GM12878 (cell line): ENCODE measurements around the gene EEPD1. TPM values are rescaled to one million over a fixed set of nuclear protein-coding genes. Genes with fewer than 3 reads are reported as not detected.
A peak's percentile ranks its signal among the peaks of the same experiment; 100 is the strongest.

Experiments
- ATAC-seq: fragments of 200-7000 bp; cut with Tn5 transposase; 3 replicates; pipeline ENCODE4 v1.9.1; 2020; ENCODE audit warnings: mild to moderate bottlenecking, moderate library complexity
- Bru-seq: library from RNA; stranded (reverse); fragments of 400-500 nt; gene quantifications from one replicate; lab custom pipeline; 2021; lab: Mats Ljungman, UMichigan
- BruChase-seq, 2 experiments: library from RNA; stranded (reverse); fragments of 400-500 nt; gene quantifications; one replicate each; lab custom pipeline; 2021; lab: Mats Ljungman, UMichigan
- BruUV-seq: library from RNA; stranded (reverse); fragments of 400-500 nt; replicated peaks from 2 replicates; lab custom pipeline; 2021; lab: Mats Ljungman, UMichigan
- CTCF ChIA-PET: fragments of 300-600 bp; sonication (Branson Sonifier 250); formaldehyde crosslinking; extraction: SDS; loops from one replicate; lab custom pipeline; 2021; ENCODE audit warnings: inconsistent platforms; lab: Yijun Ruan, JAX
- POLR2A ChIA-PET: fragments of 350-600 bp; formaldehyde crosslinking; extraction: SDS; loops from one replicate; lab custom pipeline; 2021; ENCODE audit warnings: inconsistent platforms; lab: Charles Lee
- RAD21 ChIA-PET: fragments of 300-600 bp; sonication (Branson Sonifier 250); formaldehyde crosslinking; loops from one replicate; lab custom pipeline; 2023; ENCODE audit warnings: antibody characterized with exemption; ENCODE audit not compliant: unreplicated experiment; lab: Charles Lee
- SMC1A ChIA-PET: fragments of 300-600 bp; sonication (Branson Sonifier 250); formaldehyde crosslinking; loops from one replicate; lab custom pipeline; 2023; ENCODE audit not compliant: unreplicated experiment, uncharacterized antibody; lab: Charles Lee
- DNase-seq: peaks from one replicate; pipeline ENCODE4 v3.0.0-alpha.2; 2011; ENCODE audit warnings: low read depth, low spot score
- FAIRE-seq: peaks from 3 replicates; lab custom pipeline; 2011; peaks lifted over from hg19 to GRCh38; lab: Jason Lieb, UNC
- H2AFZ ChIP-seq: 2 replicates; pipeline ENCODE4 v1.6.0; 2011; ENCODE audit warnings: low read depth, low read length, control low read depth; ENCODE audit not compliant: control insufficient read depth
- H3K27ac ChIP-seq: 2 replicates; pipeline ENCODE4 v1.5.1; 2011; ENCODE audit warnings: control low read depth; ENCODE audit not compliant: control insufficient read depth, insufficient read depth
- H3K27me3 ChIP-seq, 2 experiments: replicated peaks in 1 of 2; 2 replicates each; pipeline versions ENCODE4 v1.6.0 to v1.6.1; 2011; ENCODE audit warnings: low read length in 1 of 2; ENCODE audit not compliant: control insufficient read depth in 2 of 2, insufficient read depth in 2 of 2
- H3K36me3 ChIP-seq, 2 experiments: 2 replicates each; pipeline ENCODE4 v1.5.1; 2011; ENCODE audit warnings: low read length in 1 of 2; ENCODE audit not compliant: control insufficient read depth in 2 of 2, insufficient read depth in 2 of 2
- H3K4me1 ChIP-seq: 2 replicates; pipeline ENCODE4 v1.6.1; 2011; ENCODE audit warnings: mild to moderate bottlenecking, low read length, moderate library complexity, mixed read lengths; ENCODE audit not compliant: control insufficient read depth, insufficient read depth
- H3K4me2 ChIP-seq: 2 replicates; pipeline ENCODE4 v1.6.0; 2011; ENCODE audit warnings: control low read depth; ENCODE audit not compliant: control insufficient read depth, insufficient read depth
- H3K4me3 ChIP-seq: fragments of 200-600 bp; sonication (generic); 2 replicates; pipeline ENCODE4 v1.5.1; 2016
- H3K79me2 ChIP-seq: 2 replicates; pipeline ENCODE4 v1.6.0; 2011; ENCODE audit warnings: low read length; ENCODE audit not compliant: control insufficient read depth, insufficient read depth
- H3K9ac ChIP-seq: 2 replicates; pipeline ENCODE4 v1.8.0; 2011; ENCODE audit warnings: low read length, control low read depth, mixed read lengths; ENCODE audit not compliant: control insufficient read depth, insufficient read depth
- H3K9me3 ChIP-seq: replicated peaks from 3 replicates; pipeline ENCODE4 v1.5.1; 2011; ENCODE audit warnings: mild to moderate bottlenecking, low read length; ENCODE audit not compliant: control insufficient read depth, insufficient read depth
- H4K20me1 ChIP-seq: 2 replicates; pipeline ENCODE4 v1.6.0; 2011; ENCODE audit not compliant: control insufficient read depth, insufficient read depth
- BACH1 ChIP-seq: fragments of 450-650 bp; IDR thresholded peaks from 2 replicates; pipeline ENCODE4 v1.6.1; 2017; ENCODE audit warnings: mild to moderate bottlenecking, borderline replicate concordance
- RELA ChIP-seq: fragments of 450-650 bp; IDR thresholded peaks from 2 replicates; pipeline ENCODE4 v1.8.0; 2014; ENCODE audit warnings: borderline replicate concordance; ENCODE audit not compliant: partially characterized antibody
- ZNF384 ChIP-seq: IDR thresholded peaks from 2 replicates; pipeline ENCODE4 v1.6.1; 2012; ENCODE audit warnings: low read depth, mild to moderate bottlenecking, low read length, improper control_type of control experiment, borderline replicate concordance
- WGBS: methylation state at CpG from one replicate; pipeline ENCODE4 v1.1.6; 2016; ENCODE audit warnings: low lambda C conversion rate; ENCODE audit not compliant: insufficient replicate concordance, insufficient coverage; ENCODE audit errors: missing lambda C conversion rate; 5-methylcytosine and 5-hydroxymethylcytosine counted together
- in situ Hi-C: fragments of 300-500 bp; cut with MboI; formaldehyde crosslinking; loops from 9 replicates; pipeline ENCODE4 v1.14.3; 2018; ENCODE audit warnings: mixed read lengths
- intact Hi-C: fragments of 100-400 bp; cut with micrococcal nuclease; formaldehyde crosslinking; loops from one replicate; pipeline ENCODE4 v1.14.2; 2022; ENCODE audit not compliant: unreplicated experiment
- long read RNA-seq, 2 experiments: library from polyadenylated mRNA; unstranded; transcript quantifications; one replicate each; pipeline ENCODE4 v2.0.0, GENCODE V29; 2019 to 2020
- polyA minus RNA-seq, 3 experiments: library from RNA; depleted of rRNA, polyadenylated mRNA; stranded (reverse); fragments of >200 nt; gene quantifications; 2 replicates each; pipeline ENCODE4 v1.2.3, GENCODE V29; 2011
- polyA plus RNA-seq, 11 experiments: library from polyadenylated mRNA; depleted of rRNA in 4 of 11; unstranded in 6 of 11; stranded (reverse) in 5 of 11; fragments of >200 nt; fragmentation: Nextera tagmentation in 4 of 11; fragmentation: Illumina TruSeq in 1 of 11; extraction: Ambion mirVana in 4 of 11; extraction: Trizol in 1 of 11; gene quantifications; 1 replicate in 1 of 11; 2 replicates in 10 of 11; pipeline versions ENCODE4 v1.2.1 to v1.2.3, GENCODE V29; 2011 to 2016; ENCODE audit warnings: inconsistent platforms in 2 of 11, missing spikeins in 2 of 11, low read depth in 1 of 11
- total RNA-seq, 4 experiments: library from RNA; depleted of rRNA in 3 of 4; stranded (reverse); fragments of >200 nt in 3 of 4; fragmentation: Illumina TruSeq in 1 of 4; extraction: Trizol in 1 of 4; gene quantifications; 2 replicates each; pipeline versions ENCODE4 v1.2.1 to v1.2.3, GENCODE V29; 2013 to 2021
- TF ChIP-seq, protein P1 (sequence below), 3 experiments: IDR thresholded peaks in 2 of 3; conservative IDR thresholded peaks in 1 of 3; 2 replicates each; pipeline ENCODE4 v1.5.1; 2011; ENCODE audit warnings: low read depth in 3 of 3, low read length in 3 of 3, mild to moderate bottlenecking in 3 of 3, control low read depth in 2 of 3, moderate library complexity in 2 of 3, inconsistent platforms in 1 of 3, mixed read lengths in 1 of 3; ENCODE audit not compliant: control insufficient read depth in 2 of 3, insufficient read depth in 1 of 3; ENCODE audit errors: extremely low read depth in 1 of 3
- TF ChIP-seq, protein P2 (sequence below): fragments of 450-650 bp; formaldehyde crosslinking; IDR thresholded peaks from 2 replicates; pipeline ENCODE4 v1.4.0; 2022; ENCODE audit warnings: mild to moderate bottlenecking, moderate library complexity
- TF ChIP-seq, protein P3 (sequence below): fragments of 450-650 bp; IDR thresholded peaks from 2 replicates; pipeline ENCODE4 v1.6.1; 2017; ENCODE audit warnings: mild to moderate bottlenecking, moderate library complexity

Gene EEPD1
- total RNA-seq (2013; cell fraction: nucleolus; rRNA removed), result 6.3 and 7.2 TPM in 2 replicates
- total RNA-seq (2014; rRNA removed) (0.28 and 0.54 TPM in 2 replicates), total RNA-seq (2014; rRNA removed; fragmentation: Illumina TruSeq; extraction: Trizol) (0.64 and 0.72 TPM in 2 replicates), total RNA-seq (2021) (0.45 and 1.0 TPM in 2 replicates), polyA plus RNA-seq (2011; rRNA removed) (0.19 and 0.27 TPM in 2 replicates), polyA plus RNA-seq (2014; fragmentation: Illumina TruSeq; extraction: Trizol) (0.98 TPM in 1 of 2 replicates, not detected in the other), polyA plus RNA-seq (2014; fragmentation: Nextera tagmentation; extraction: Ambion mirVana) (under 1 TPM in 1 of 2 experiments, not detected in 1; 0.24 TPM), polyA plus RNA-seq (2014; rRNA removed) (0.30 and 1.2 TPM in 2 replicates), polyA plus RNA-seq (2016; fragmentation: Nextera tagmentation; extraction: Ambion mirVana) (1 to 10 TPM in 1 of 2 experiments, under 1 TPM in 1; 0.86 to 2.8 TPM), polyA minus RNA-seq (2011; rRNA and poly(A)+ RNA removed) (0.07 and 0.26 TPM in 2 replicates), Bru-seq, nascent RNA (percentile 56 among the genes with signal in this experiment), BruChase-seq, experiment 1, labeled RNA remaining after a 6-hour chase (percentile 55 among the genes with signal in this experiment), BruChase-seq, experiment 2, labeled RNA remaining after a 2-hour chase (percentile 55 among the genes with signal in this experiment)
- 0.33 TPM for polyA plus RNA-seq (2011; ENCODE audit: low read depth)
- polyA plus RNA-seq (2011; cell fraction: cytosol; rRNA removed), result 0.37 and 0.52 TPM in 2 replicates
- polyA plus RNA-seq (2011; cell fraction: nucleus; rRNA removed), result 0.33 and 0.98 TPM in 2 replicates
- 0.35 and 0.94 TPM in 2 replicates for polyA plus RNA-seq (2012)
- polyA minus RNA-seq (2011; cell fraction: cytosol; rRNA and poly(A)+ RNA removed), result not detected in 2 replicates
- polyA minus RNA-seq (2011; cell fraction: nucleus; rRNA and poly(A)+ RNA removed), result 0.48 and 0.57 TPM in 2 replicates
- long read RNA-seq, experiment 1, full-length matches to known transcripts, result 1 of 1 reads
- long read RNA-seq, experiment 1, partial matches to known transcripts, result 0 of 1 reads
- long read RNA-seq, experiment 1, other reads (novel, unspliced or antisense), result 0 of 1 reads
- long read RNA-seq, experiment 2, full-length matches to known transcripts, result 3 of 3 reads
- long read RNA-seq, experiment 2, partial matches to known transcripts, result 0 of 3 reads
- long read RNA-seq, experiment 2, other reads (novel, unspliced or antisense), result 0 of 3 reads

DNA sequence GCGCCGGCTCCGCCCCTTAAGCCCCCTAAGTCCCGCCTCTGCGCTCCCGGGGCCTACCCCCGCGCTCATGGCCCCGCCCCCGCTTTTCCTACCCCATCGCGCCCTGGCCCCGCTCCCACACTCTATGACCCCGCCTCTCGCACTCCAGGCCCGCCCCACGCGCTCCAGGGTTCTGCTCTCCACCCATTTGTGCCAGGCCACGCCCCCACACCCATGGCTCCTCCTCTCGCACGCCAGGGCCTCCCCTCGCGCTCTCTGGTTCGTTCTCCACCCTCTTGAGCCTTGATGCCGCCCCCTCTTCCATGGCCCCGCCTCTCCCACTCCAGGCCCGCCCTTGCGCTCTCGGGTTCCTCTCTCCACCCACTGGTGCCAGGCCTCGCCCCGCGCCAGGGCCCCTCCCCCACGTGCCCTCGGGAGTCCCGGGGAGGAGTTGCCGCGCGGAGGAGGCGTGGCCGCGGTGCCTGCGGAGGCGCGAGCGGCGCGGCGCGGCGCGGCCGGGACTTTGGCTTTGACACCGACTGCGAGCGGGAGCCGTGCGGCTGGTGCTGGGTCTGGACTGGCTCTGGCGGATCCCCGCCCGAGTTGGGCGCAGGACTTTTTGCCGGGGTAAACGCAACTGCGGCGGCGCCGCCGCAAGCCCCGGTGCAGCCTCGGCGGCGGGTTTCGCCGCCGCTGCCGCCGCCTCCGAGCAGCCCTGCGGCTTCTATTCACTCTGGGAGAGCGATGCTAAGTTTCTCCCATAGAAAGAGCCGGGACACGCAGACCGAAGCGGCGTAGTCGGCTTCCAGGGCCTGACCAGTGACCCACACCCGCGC is at the start of gene EEPD1:
Gene EEPD1, plus strand, starts transcription at position 499 of the 815 bp plus-strand sequence. CDS start 1,071 bp downstream, outside the sequence.
- H3K4me3 ChIP-seq, result peak within 1 kb of the TSS; percentile 76
- peak; percentile 99 for FAIRE-seq
- TF ChIP-seq, protein P1, sequence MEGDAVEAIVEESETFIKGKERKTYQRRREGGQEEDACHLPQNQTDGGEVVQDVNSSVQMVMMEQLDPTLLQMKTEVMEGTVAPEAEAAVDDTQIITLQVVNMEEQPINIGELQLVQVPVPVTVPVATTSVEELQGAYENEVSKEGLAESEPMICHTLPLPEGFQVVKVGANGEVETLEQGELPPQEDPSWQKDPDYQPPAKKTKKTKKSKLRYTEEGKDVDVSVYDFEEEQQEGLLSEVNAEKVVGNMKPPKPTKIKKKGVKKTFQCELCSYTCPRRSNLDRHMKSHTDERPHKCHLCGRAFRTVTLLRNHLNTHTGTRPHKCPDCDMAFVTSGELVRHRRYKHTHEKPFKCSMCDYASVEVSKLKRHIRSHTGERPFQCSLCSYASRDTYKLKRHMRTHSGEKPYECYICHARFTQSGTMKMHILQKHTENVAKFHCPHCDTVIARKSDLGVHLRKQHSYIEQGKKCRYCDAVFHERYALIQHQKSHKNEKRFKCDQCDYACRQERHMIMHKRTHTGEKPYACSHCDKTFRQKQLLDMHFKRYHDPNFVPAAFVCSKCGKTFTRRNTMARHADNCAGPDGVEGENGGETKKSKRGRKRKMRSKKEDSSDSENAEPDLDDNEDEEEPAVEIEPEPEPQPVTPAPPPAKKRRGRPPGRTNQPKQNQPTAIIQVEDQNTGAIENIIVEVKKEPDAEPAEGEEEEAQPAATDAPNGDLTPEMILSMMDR (IDR thresholded peaks at IDR 0.05 in 2 of 3, conservative IDR thresholded peaks at IDR 0.05 in 1 of 3; ENCODE audit: control insufficient read depth in 2 of 3, extremely low read depth in 1 of 3, insufficient read depth in 1 of 3, low read depth in 3 of 3, low read length in 3 of 3), result no peak
- peak; percentile 59; the same call in 1 of the 2 replicates for TF ChIP-seq BACH1
- TF ChIP-seq, protein P2, sequence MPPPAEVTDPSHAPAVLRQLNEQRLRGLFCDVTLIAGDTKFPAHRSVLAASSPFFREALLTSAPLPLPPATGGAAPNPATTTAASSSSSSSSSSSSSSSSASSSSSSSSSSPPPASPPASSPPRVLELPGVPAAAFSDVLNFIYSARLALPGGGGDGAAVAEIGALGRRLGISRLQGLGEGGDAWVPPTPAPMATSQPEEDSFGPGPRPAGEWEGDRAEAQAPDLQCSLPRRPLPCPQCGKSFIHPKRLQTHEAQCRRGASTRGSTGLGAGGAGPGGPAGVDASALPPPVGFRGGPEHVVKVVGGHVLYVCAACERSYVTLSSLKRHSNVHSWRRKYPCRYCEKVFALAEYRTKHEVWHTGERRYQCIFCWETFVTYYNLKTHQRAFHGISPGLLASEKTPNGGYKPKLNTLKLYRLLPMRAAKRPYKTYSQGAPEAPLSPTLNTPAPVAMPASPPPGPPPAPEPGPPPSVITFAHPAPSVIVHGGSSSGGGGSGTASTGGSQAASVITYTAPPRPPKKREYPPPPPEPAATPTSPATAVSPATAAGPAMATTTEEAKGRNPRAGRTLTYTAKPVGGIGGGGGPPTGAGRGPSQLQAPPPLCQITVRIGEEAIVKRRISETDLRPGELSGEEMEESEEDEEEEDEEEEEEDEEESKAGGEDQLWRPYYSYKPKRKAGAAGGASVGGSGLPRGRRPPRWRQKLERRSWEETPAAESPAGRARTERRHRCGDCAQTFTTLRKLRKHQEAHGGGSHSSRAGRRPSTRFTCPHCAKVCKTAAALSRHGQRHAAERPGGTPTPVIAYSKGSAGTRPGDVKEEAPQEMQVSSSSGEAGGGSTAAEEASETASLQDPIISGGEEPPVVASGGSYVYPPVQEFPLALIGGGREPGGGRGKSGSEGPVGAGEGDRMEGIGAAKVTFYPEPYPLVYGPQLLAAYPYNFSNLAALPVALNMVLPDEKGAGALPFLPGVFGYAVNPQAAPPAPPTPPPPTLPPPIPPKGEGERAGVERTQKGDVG (CRISPR knock-in tag), result no peak
- peak; percentile 43 for TF ChIP-seq RELA
- TF ChIP-seq, protein P3, sequence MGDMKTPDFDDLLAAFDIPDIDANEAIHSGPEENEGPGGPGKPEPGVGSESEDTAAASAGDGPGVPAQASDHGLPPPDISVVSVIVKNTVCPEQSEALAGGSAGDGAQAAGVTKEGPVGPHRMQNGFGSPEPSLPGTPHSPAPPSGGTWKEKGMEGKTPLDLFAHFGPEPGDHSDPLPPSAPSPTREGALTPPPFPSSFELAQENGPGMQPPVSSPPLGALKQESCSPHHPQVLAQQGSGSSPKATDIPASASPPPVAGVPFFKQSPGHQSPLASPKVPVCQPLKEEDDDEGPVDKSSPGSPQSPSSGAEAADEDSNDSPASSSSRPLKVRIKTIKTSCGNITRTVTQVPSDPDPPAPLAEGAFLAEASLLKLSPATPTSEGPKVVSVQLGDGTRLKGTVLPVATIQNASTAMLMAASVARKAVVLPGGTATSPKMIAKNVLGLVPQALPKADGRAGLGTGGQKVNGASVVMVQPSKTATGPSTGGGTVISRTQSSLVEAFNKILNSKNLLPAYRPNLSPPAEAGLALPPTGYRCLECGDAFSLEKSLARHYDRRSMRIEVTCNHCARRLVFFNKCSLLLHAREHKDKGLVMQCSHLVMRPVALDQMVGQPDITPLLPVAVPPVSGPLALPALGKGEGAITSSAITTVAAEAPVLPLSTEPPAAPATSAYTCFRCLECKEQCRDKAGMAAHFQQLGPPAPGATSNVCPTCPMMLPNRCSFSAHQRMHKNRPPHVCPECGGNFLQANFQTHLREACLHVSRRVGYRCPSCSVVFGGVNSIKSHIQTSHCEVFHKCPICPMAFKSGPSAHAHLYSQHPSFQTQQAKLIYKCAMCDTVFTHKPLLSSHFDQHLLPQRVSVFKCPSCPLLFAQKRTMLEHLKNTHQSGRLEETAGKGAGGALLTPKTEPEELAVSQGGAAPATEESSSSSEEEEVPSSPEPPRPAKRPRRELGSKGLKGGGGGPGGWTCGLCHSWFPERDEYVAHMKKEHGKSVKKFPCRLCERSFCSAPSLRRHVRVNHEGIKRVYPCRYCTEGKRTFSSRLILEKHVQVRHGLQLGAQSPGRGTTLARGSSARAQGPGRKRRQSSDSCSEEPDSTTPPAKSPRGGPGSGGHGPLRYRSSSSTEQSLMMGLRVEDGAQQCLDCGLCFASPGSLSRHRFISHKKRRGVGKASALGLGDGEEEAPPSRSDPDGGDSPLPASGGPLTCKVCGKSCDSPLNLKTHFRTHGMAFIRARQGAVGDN, result peak; percentile 26; the same call in 1 of the 2 replicates
- no peak for TF ChIP-seq ZNF384

More for the DNA sequence above, at the start of gene EEPD1:
- no peaks in the 10 kb centered on the region for H3K79me2 ChIP-seq
- ChIA-PET CTCF (no interaction called here), RAD21 (interaction anchor here (1.5 to 1.8 kb wide), 2 partner anchors 135 to 137 kb away, joined by 3 read pairs; no protein-coding TSS in a partner anchor), SMC1A (no interaction called here), POLR2A (no interaction called here)
- H3K4me2 ChIP-seq, result peak within 1 kb of the TSS; percentile 88
- no TSS peak for BruUV-seq
- peaks cover 3% of the 10 kb centered on the region for H3K4me1 ChIP-seq
- H2AFZ ChIP-seq, result peak within 1 kb of the TSS; percentile 76
- H3K27me3 ChIP-seq, result peaks cover 0 to 2% of the 10 kb centered on the region in 2 experiments; a peak in 2 of 4 replicates
- H3K9ac ChIP-seq, result peak within 1 kb of the TSS; percentile 29; the same call in 1 of the 2 replicates
- in situ Hi-C loops (no loop called here), intact Hi-C loops (loop anchor here (1.0 kb wide), 1 partner anchor 138 kb away; no protein-coding TSS in a partner anchor)
- H4K20me1 ChIP-seq, result no peaks in the 10 kb centered on the region
- no peaks in the 10 kb centered on the region; the same call in 2 of the 3 replicates for H3K9me3 ChIP-seq
- no peaks in the 10 kb centered on the region for H3K36me3 ChIP-seq
- no peak within 1 kb of the TSS for H3K27ac ChIP-seq
- DNase-seq (peak; percentile 87), ATAC-seq (peak; percentile 97)
- WGBS, result under 1% methylated on average over 72 of the region's 88 CpGs
